GM18870 (cell line): ENCODE results near the gene LRP1-AS.

Experiments
- ATAC-seq: cut with Tn5 transposase; IDR thresholded peaks from one replicate; pipeline ENCODE4 v1.9.1; 2021; ENCODE audit warnings: moderate library complexity; ENCODE audit not compliant: unreplicated experiment

LRP1-AS gene

DNA sequence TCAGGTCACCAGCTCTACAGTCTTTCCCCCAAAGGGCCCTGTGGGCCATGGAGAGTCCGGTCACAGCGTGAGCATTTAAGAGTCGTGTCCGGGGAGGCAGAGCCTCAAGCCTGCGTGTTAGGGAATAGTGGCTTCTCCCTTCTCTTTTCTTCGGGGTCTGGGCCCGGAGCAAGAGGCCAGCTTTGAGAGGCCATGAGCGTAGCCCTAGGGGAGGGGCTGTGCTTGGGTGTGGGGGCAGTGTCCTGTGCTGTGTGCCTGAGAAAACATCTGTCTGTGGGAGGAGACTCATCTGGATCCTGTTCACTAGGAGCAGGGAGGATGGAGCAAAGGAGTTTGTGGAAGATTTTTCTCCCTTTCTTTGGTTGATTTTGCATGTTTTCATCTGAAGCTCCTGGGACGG, 5.3 kb downstream of the LRP1-AS start:
- no peak for ATAC-seq

- ATAC-seq = no peak
These were observed 6.2 kb downstream of the LRP1-AS start for GRCh38 chr12:57141249-57141648.

- ATAC-seq = no peak
These were observed 7.4 kb downstream of the LRP1-AS start for GRCh38 chr12:57139796-57140649.

DNA sequence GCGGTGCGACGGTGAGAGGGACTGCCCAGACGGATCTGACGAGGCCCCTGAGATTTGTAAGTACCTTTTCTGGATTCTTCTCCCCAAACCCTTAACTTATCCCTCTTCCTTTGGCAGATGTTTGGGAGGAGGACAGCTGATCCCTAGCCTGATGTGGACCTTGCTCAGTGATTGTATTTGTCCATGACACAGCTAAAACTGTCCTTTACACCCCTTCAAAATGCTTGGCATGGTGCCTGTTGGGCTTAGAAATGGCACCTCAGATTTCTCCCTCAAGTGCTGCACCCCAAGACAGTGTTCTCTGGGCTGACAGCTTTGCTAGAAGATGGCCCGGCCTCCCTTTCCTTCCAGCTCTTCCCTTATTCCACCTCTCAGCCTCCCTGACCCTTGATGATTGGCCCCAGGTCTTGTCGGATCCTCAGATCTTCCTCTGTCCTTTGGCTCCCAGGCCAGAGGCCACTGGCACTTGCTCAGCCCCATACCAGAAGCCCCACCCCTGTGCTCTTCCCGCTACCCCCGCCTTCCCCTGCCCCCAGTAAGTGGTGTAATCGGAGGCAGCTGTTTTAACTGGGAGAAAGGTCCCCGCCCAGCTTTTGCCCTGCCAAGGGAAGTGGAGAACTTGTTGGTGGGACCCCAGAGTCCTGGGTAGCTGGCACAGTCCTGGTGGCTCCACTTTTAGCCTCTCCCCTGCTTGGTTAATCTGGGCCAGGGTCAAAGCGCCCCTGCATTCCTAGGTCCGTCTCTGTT, 8.7 kb downstream of the LRP1-AS start:
- ATAC-seq = no peak

GRCh38 chr12:57135527-57136326, 11.7 kb downstream of the LRP1-AS start:
- no peak for ATAC-seq

DNA sequence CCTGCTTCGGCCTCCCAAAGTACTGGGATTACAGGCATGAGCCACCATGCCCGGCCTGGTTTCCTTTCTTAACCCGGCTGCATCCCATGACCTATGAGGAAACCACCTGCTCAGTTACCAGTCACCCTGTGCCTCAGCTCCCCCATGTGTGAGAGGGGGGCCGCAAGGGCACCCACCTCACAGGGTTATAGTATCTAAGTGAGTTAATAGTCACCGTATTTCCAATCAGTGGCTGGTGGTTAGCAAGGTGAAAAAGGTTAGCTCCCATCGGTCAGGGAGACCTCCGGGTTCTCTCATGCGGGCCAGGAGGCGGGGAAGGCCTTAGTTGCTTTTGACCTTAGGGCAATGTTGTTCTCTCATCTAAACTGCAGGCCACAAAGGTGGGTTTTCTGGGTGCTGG, 12.5 kb downstream of the LRP1-AS start:
- ATAC-seq = no peak

DNA sequence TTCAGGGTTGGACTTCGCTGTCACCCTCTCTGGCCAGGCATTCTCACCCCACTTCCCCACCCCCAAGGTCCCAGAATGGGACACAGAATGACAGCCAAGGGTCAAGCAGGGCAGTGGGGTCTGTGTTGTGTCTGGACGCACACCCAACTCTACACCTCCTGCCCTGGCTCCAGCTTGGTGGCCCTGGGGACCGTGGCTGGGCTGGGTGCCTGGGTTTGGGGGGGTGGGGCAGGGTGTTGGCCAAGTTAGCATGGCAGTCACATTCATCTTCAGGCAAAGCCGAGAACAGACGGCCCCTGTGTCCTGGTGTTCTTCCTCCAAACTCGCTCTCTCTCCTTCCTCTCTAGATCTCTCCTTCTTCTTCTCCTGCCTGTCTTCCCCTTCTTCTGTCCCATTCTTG, 13.5 kb downstream of the LRP1-AS start:
- no peak for ATAC-seq

DNA sequence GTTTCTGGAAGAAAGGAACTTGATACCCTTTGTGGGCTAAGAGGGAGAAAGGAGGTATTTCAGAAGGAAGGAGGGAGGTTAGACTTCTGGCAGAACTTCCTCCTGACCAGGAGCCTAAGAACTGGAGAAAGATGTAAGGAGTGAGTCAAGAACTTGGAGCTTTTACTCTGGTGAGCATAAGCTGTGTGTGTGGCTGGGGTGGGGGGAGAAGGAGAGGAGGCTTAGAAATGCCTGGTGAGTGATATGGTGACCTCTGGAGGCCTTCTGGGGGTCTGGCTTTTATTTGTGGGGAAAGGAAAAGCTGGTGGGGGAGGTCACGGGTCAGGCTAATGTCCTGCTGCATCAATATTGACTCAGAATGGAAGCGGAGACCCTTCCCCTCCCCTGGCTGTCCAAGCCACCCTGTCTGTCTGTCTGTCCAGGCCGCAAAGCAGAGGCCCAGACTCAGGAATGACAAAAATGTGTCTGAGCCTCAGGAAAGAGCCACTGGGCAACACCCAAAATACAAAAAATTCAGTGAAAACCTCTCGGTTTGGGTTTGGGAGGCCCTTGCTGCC, 14.3 kb downstream of the LRP1-AS start:
- no peak for ATAC-seq

DNA sequence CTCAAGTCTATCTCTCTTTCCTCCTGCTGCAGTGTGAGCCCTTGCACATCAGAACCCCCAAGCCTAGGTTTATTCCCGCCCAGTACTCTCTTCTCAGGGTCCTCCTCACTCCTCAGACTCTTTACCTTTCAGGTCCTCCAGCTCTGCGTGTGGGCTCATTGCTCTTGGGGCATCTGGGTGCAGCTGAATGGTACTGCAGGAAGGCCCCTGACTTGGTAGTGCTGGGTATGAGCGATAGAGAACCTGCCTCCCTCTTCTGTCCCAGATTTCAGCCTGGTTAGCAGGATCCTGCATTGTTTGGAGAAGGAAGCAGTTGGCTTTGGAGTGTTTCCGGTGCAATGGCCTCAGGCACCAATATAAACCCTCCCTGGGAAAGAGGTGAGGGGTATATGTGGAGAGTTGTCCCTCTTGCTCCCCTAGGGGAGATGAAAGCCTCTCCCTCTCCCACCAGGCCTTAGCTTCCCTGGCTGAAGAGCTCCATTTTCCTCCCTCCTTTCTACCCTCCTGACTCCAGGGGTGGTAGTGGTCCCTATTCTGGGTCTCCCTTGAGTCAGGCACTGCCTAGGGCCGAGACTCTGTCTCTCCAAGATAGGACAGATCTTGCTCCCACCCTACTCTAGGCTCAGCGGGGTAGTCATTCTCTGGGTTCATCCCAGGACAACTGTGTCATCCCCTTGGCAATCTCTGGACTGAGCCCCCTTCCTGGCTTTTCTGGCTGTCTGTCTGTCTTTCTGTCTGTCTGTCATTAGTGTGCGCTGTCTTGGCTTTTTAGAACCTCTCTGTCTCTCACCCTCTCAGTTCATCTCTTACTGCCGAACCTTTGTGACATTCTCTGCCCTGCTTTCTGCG, 15.3 kb downstream of the LRP1-AS start:
- no peak for ATAC-seq

GRCh38 chr12:57130941-57131340, 16.5 kb downstream of the LRP1-AS start:
- ATAC-seq = no peak

GRCh38 chr12:57129889-57130288, 17.5 kb downstream of the LRP1-AS start:
- no peak for ATAC-seq

GRCh38 chr12:57129321-57129842, 18.0 kb downstream of the LRP1-AS start:
- ATAC-seq = no peak

GRCh38 chr12:57128519-57129247, 18.7 kb downstream of the LRP1-AS start:
- no peak for ATAC-seq

DNA sequence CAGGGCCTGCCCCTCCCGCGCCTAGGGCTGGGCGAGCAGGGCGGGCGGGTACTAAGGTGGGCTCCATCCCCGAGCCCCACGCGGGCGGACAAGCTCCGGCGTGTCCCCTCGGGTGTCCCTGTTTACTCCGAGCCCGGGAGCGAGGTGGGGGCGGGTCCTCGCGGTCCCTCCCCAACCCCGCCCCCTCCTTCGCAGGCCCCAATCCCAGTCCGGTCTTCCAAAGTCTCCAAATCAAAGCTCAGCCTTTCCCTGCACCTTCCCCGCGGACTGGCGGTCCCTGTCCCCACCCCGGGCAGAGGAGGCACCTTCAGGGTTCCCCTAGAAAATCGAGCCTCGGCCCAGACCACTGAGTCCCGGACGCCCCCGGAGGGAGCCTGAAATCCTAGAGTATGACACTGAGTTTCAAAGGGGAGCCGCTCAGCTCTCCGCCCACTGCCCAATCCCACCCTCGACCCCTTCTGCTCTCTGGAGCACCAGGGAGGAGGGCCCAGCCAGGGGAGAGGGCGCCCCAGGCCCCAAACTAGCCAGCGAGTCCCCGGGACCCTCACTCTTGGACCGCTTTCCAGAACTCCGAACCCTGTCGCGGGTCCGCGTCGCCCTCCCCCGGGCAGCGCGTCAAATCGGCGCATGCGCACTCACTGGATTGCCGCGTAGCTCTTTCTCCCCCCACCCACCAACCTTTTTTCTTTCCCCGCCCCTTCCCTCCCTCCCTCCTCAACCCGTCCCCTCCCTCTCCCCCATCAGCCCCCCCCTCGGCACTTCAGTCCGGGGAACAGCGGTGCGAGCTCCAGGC, 19.5 kb downstream of the LRP1-AS start, which contains the start of gene LRP1:
Gene LRP1 (plus strand): TSS at position 758 of the 793 bp plus-strand sequence. CDS start 482 bp downstream, outside the sequence.
- ATAC-seq = no peak

- ATAC-seq = no peak
These were observed 20.2 kb downstream of the LRP1-AS start for GRCh38 chr12:57127101-57127725.

- ATAC-seq = no peak
These were observed 20.9 kb downstream of the LRP1-AS start for GRCh38 chr12:57126561-57126960.

- ATAC-seq = no peak
These were observed 21.4 kb downstream of the LRP1-AS start for GRCh38 chr12:57126061-57126460.
